Endothelial cell of umbilical vein (primary cell): ENCODE measurements around the gene LENG9. TPM values are rescaled to one million over a fixed set of nuclear protein-coding genes. Genes with fewer than 3 reads are reported as not detected.

Experiments
- BruUV-seq: library from RNA; stranded (reverse); fragments of 400-500 nt; replicated peaks from 2 replicates; lab custom pipeline; 2021; lab: Mats Ljungman, UMichigan
- CTCF ChIA-PET: fragments of 300-600, 350-600 bp; sonication (Branson Sonifier 250); formaldehyde crosslinking; loops from one replicate; lab custom pipeline; 2021; ENCODE audit warnings: antibody characterized with exemption, inconsistent platforms; lab: Charles Lee
- POLR2A ChIA-PET: fragments of 300-600, 350-600 bp; sonication (Branson Sonifier 250); formaldehyde crosslinking; loops from one replicate; lab custom pipeline; 2021; ENCODE audit warnings: antibody characterized with exemption, inconsistent platforms; lab: Charles Lee
- DNase-seq: peaks from one replicate; pipeline ENCODE4 v3.0.0-alpha.2; 2011; ENCODE audit warnings: low read depth, low spot score
- FAIRE-seq: peaks from 2 replicates; lab custom pipeline; 2011; peaks lifted over from hg19 to GRCh38; lab: Jason Lieb, UNC
- H2AFZ ChIP-seq: 2 replicates; pipeline ENCODE4 v1.6.0; 2012; ENCODE audit warnings: low read depth, low read length, control low read depth, inconsistent platforms
- H3K27ac ChIP-seq: 2 replicates; pipeline ENCODE4 v1.5.1; 2011; ENCODE audit warnings: low read depth, mild to moderate bottlenecking, control low read depth, low read length, moderate library complexity; ENCODE audit not compliant: insufficient read depth
- H3K27me3 ChIP-seq, 2 experiments: 2 replicates each; pipeline versions ENCODE4 v1.6.0 to v1.6.1; 2011; ENCODE audit warnings: low read length in 2 of 2, mixed read lengths in 1 of 2; ENCODE audit not compliant: control insufficient read depth in 2 of 2, insufficient read depth in 2 of 2
- H3K36me3 ChIP-seq, 2 experiments: 2 replicates in 1 of 2; 3 replicates in 1 of 2; pipeline ENCODE4 v1.5.1; 2011; ENCODE audit warnings: low read length in 2 of 2, mild to moderate bottlenecking in 1 of 2, moderate library complexity in 1 of 2; ENCODE audit not compliant: control insufficient read depth in 2 of 2, insufficient read depth in 2 of 2; ENCODE audit errors: extremely low read depth in 1 of 2
- H3K4me1 ChIP-seq: 3 replicates; pipeline ENCODE4 v1.5.1; 2011; ENCODE audit warnings: mild to moderate bottlenecking, low read length; ENCODE audit not compliant: control insufficient read depth, insufficient read depth; ENCODE audit errors: extremely low read depth
- H3K4me2 ChIP-seq: 2 replicates; pipeline ENCODE4 v1.6.1; 2011; ENCODE audit warnings: low read length, control low read depth, mixed read lengths; ENCODE audit not compliant: insufficient read depth
- H3K4me3 ChIP-seq, 3 experiments: fragments of 200-600 bp in 1 of 3; sonication (generic), shearing (Covaris generic) in 1 of 3; replicated peaks in 1 of 3; 2 replicates each; pipeline ENCODE4 v1.5.1; 2011 to 2016; ENCODE audit warnings: control low read depth in 3 of 3, low read length in 3 of 3, mild to moderate bottlenecking in 2 of 3, inconsistent platforms in 1 of 3, low read depth in 1 of 3, moderate library complexity in 1 of 3; ENCODE audit not compliant: insufficient read depth in 1 of 3
- H3K79me2 ChIP-seq: 2 replicates; pipeline ENCODE4 v1.6.0; 2012; ENCODE audit warnings: low read length, inconsistent platforms; ENCODE audit not compliant: control insufficient read depth, insufficient read depth
- H3K9ac ChIP-seq: replicated peaks from 2 replicates; pipeline ENCODE3; 2011; ENCODE audit warnings: low read length, control low read depth; ENCODE audit not compliant: insufficient read depth; ENCODE audit errors: extremely low read depth
- H3K9me1 ChIP-seq: replicated peaks from 3 replicates; pipeline ENCODE4 v1.6.0; 2011; ENCODE audit warnings: mild to moderate bottlenecking, low read length; ENCODE audit not compliant: control insufficient read depth, insufficient read depth; ENCODE audit errors: extremely low read depth
- H3K9me3 ChIP-seq: replicated peaks from 2 replicates; pipeline ENCODE4 v1.5.1; 2012; ENCODE audit warnings: low read length, inconsistent platforms; ENCODE audit not compliant: control insufficient read depth, insufficient read depth
- H4K20me1 ChIP-seq: replicated peaks from 2 replicates; pipeline ENCODE3; 2011; ENCODE audit warnings: mild to moderate bottlenecking, low read length; ENCODE audit not compliant: control insufficient read depth, insufficient read depth; ENCODE audit errors: extremely low read depth
- CTCF ChIP-seq, 2 donors: IDR thresholded peaks; 1 replicate in 1 of 2; 2 replicates in 1 of 2; pipeline ENCODE4 v1.5.1; 2011; ENCODE audit warnings: low read length in 2 of 2, mild to moderate bottlenecking in 2 of 2, moderate library complexity in 2 of 2, control low read depth in 1 of 2, inconsistent platforms in 1 of 2, low read depth in 1 of 2; ENCODE audit not compliant: insufficient read depth in 1 of 2; ENCODE audit errors: extremely low read depth in 1 of 2
- EZH2 ChIP-seq: IDR thresholded peaks from 2 replicates; pipeline ENCODE4 v1.6.1; 2012; ENCODE audit warnings: borderline replicate concordance, low read depth, mild to moderate bottlenecking, moderate library complexity, low read length, inconsistent platforms; ENCODE audit not compliant: severe bottlenecking
- FOS ChIP-seq: IDR thresholded peaks from 2 replicates; pipeline ENCODE4 v1.6.1; 2011; ENCODE audit warnings: mild to moderate bottlenecking, low read length, moderate library complexity, borderline replicate concordance; ENCODE audit not compliant: insufficient read depth
- JUN ChIP-seq: IDR thresholded peaks from 2 replicates; pipeline ENCODE4 v1.6.1; 2011; ENCODE audit warnings: borderline replicate concordance, low read depth; ENCODE audit not compliant: insufficient read length, insufficient read depth
- MYC ChIP-seq: IDR thresholded peaks from one replicate; pipeline ENCODE4 v1.6.1; 2011; ENCODE audit warnings: mild to moderate bottlenecking, low read depth, low read length
- POLR2A ChIP-seq: IDR thresholded peaks from 2 replicates; pipeline ENCODE4 v1.6.1; 2012; ENCODE audit warnings: low read depth, mild to moderate bottlenecking, control low read depth, low read length
- POLR2AphosphoS5 ChIP-seq: IDR thresholded peaks from 2 replicates; pipeline ENCODE4 v1.6.1; 2012; ENCODE audit warnings: low read depth, mild to moderate bottlenecking, control low read depth, low read length, moderate library complexity; ENCODE audit not compliant: insufficient read depth
- dilution Hi-C: fragments of 300-500 bp; cut with MboI; formaldehyde crosslinking; loops from one replicate; pipeline ENCODE4 v1.15.0; 2019; ENCODE audit warnings: low sequenced_read_pairs; ENCODE audit not compliant: extremely low pct_ligation_motif_present
- intact Hi-C: fragments of 100-400 bp; cut with micrococcal nuclease; formaldehyde crosslinking; loops from one replicate; pipeline ENCODE4 v1.10.0; 2022
- polyA plus RNA-seq, 4 experiments: library from polyadenylated mRNA; depleted of rRNA in 3 of 4; stranded (reverse) in 3 of 4; unstranded in 1 of 4; fragments of >200 nt; gene quantifications; 2 replicates each; pipeline versions ENCODE4 v1.2.1 to v1.2.3, GENCODE V29; 2011 to 2012; ENCODE audit warnings: missing spikeins in 1 of 4
- total RNA-seq: library from RNA; stranded (reverse); gene quantifications from 2 replicates; pipeline ENCODE4 v1.2.3, GENCODE V29; 2021

Gene LENG9
- total and polyA plus RNA-seq, 2 donors (not counting 3 experiments of a cell fraction or from before 2014, with no cell fraction given) = 0.97 to 2.8 TPM

- intact Hi-C loops (no loop called here), dilution Hi-C loops (no loop called here)
- BruUV-seq = no TSS peak
- TF ChIP-seq EZH2 (no peak), POLR2A (no peak), POLR2AphosphoS5 (no peak), FOS (no peak), CTCF (IDR thresholded peaks at IDR 0.05; ENCODE audit: extremely low read depth in 1 of 2, insufficient read depth in 1 of 2, low read depth in 1 of 2, low read length in 2 of 2) (no peak), JUN (no peak), MYC (no peak)
- ChIA-PET CTCF (interaction anchor here (0.6 to 2.0 kb wide), 8 partner anchors 10 to 655 kb away, joined by 3 to 11 read pairs (median 3); no protein-coding TSS in a partner anchor), POLR2A (no interaction called here)
- H3K4me1 ChIP-seq = peaks cover 8% of the 10 kb centered on the region
- H4K20me1 ChIP-seq = no peaks in the 10 kb centered on the region
- DNase-seq (no peak), FAIRE-seq (no peak)
- H3K9ac ChIP-seq = no peak overlapping the region
- H3K9me1 ChIP-seq = no peaks in the 10 kb centered on the region
- no peak overlapping the region for H3K4me3 ChIP-seq
- no peaks in the 10 kb centered on the region for H3K36me3 ChIP-seq
- no peaks in the 10 kb centered on the region for H3K9me3 ChIP-seq
- H3K27me3 ChIP-seq = no peaks in the 10 kb centered on the region
- no peak overlapping the region for H3K27ac ChIP-seq
- H3K4me2 ChIP-seq = no peak overlapping the region
- H3K79me2 ChIP-seq = no peaks in the 10 kb centered on the region
- no peak overlapping the region for H2AFZ ChIP-seq
Measured at GRCh38 chr19:54477650-54478049, 14.1 kb upstream of the LENG9 start.
